ENCODE results near the gene APBB2.

DNA sequence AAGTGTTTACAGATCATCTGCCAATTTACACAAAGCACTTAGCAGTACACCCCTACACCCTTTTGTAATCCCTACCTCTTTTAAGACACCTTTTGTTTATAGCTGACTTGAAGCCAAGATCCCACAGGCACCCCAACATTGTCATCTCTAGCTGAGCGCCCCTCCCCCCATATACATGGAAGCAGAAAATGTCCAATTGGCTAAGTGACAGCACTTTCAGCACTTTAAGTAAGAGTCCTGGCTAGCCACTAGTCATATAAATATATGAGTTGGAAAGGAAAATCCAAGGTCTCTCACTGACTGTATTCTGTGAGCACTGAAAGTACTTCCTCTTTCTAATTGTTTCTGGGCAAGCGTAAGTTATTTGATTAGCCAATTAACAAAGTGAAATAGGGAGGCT lies 356.4 kb downstream of the APBB2 start:
- TF ChIP-seq, protein P1, sequence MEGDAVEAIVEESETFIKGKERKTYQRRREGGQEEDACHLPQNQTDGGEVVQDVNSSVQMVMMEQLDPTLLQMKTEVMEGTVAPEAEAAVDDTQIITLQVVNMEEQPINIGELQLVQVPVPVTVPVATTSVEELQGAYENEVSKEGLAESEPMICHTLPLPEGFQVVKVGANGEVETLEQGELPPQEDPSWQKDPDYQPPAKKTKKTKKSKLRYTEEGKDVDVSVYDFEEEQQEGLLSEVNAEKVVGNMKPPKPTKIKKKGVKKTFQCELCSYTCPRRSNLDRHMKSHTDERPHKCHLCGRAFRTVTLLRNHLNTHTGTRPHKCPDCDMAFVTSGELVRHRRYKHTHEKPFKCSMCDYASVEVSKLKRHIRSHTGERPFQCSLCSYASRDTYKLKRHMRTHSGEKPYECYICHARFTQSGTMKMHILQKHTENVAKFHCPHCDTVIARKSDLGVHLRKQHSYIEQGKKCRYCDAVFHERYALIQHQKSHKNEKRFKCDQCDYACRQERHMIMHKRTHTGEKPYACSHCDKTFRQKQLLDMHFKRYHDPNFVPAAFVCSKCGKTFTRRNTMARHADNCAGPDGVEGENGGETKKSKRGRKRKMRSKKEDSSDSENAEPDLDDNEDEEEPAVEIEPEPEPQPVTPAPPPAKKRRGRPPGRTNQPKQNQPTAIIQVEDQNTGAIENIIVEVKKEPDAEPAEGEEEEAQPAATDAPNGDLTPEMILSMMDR (IDR thresholded peaks at IDR 0.05) = no peak
- no peak for TF ChIP-seq EZH2 (IDR thresholded peaks at IDR 0.05; ENCODE audit: borderline replicate concordance, insufficient read depth, low read depth, low read length, poor library complexity, severe bottlenecking)
